Esophagus muscularis mucosa (tissue), 4 donors: ENCODE results near the gene RAPH1. TPM values are rescaled to one million over a fixed set of nuclear protein-coding genes. Genes with fewer than 3 reads are reported as not detected.

Experiments
- DNase-seq: peaks from one replicate; pipeline ENCODE4 v3.0.0-alpha.2; 2017; ENCODE audit errors: extremely low spot score
- H3K27ac ChIP-seq, 4 donors: fragments of 200-600 bp; sonication (generic); replicated peaks in 1 of 4; 1 replicate in 3 of 4; 2 replicates in 1 of 4; pipeline ENCODE4 v1.5.1; 2016 to 2019; ENCODE audit warnings: mild to moderate bottlenecking in 1 of 4
- H3K27me3 ChIP-seq, 4 donors: fragments of 200-600 bp; sonication (generic); one replicate each; pipeline versions ENCODE4 v1.5.1 to v1.6.0; 2016 to 2019
- H3K36me3 ChIP-seq, 4 donors: fragments of 200-600 bp; sonication (generic); one replicate each; pipeline ENCODE4 v1.5.1; 2016 to 2019
- H3K4me1 ChIP-seq, 4 donors: fragments of 200-600 bp; sonication (generic); one replicate each; pipeline ENCODE4 v1.5.1; 2016 to 2019
- H3K4me3 ChIP-seq, 4 donors: fragments of 200-600 bp; sonication (generic); 1 replicate in 2 of 4; 2 replicates in 2 of 4; pipeline ENCODE4 v1.5.1; 2016 to 2019; ENCODE audit warnings: mild to moderate bottlenecking in 4 of 4, moderate library complexity in 1 of 4
- H3K9me3 ChIP-seq, 4 donors: fragments of 200-600 bp; sonication (generic); 1 replicate in 3 of 4; 2 replicates in 1 of 4; pipeline ENCODE4 v1.5.1; 2016 to 2019
- EP300 ChIP-seq: sonication (generic); formaldehyde crosslinking; IDR thresholded peaks from one replicate; pipeline ENCODE4 v1.6.1; 2017; ENCODE audit warnings: antibody characterized with exemption
- POLR2A ChIP-seq: fragments of 450-650 bp; IDR thresholded peaks from one replicate; pipeline ENCODE4 v1.6.1; 2017; ENCODE audit warnings: antibody characterized with exemption, moderate library complexity, mild to moderate bottlenecking, low read depth
- POLR2AphosphoS5 ChIP-seq, 2 donors: sonication (generic); formaldehyde crosslinking; IDR thresholded peaks; one replicate each; pipeline ENCODE4 v1.6.1; 2017; ENCODE audit warnings: antibody characterized with exemption in 2 of 2
- WGBS: methylation state at CpG from one replicate; pipeline ENCODE4 v1.1.5; 2018; 5-methylcytosine and 5-hydroxymethylcytosine counted together
- intact Hi-C: fragments of 100-400 bp; cut with DNase I; formaldehyde crosslinking; loops from one replicate; pipeline ENCODE4 v1.15.1; 2023
- total RNA-seq, 4 donors: library from RNA; depleted of rRNA; stranded (reverse); fragments of >200 nt; gene quantifications; one replicate each; pipeline versions ENCODE4 v1.1.0 to v1.2.1, GENCODE V29; 2016
- TF ChIP-seq, protein P1 (sequence below), 3 experiments: fragments of 200-600 bp in 2 of 3; fragments of 450-650 bp in 1 of 3; sonication (generic) in 2 of 3; IDR thresholded peaks; one replicate each; pipeline ENCODE4 v1.5.1; 2017 to 2019; ENCODE audit warnings: antibody characterized with exemption in 3 of 3, mild to moderate bottlenecking in 2 of 3, moderate library complexity in 1 of 3

The RAPH1 gene
- total RNA-seq, 4 donors from 2014 or later = 15.4 to 20.4 (median 18.2) TPM

GRCh38 chr2:203582468-203582867 lies 47.4 kb upstream of the RAPH1 start:
- Histone ChIP-seq H3K4me1 (peaks cover 18 to 48% (median 32%) of the 10 kb centered on the region in 4 donors), H3K27ac (peak overlapping the region; percentile 45 to 57 (median 48)), H3K36me3 (no peaks in the 10 kb centered on the region), H3K27me3 (no peaks in the 10 kb centered on the region), H3K9me3 (no peaks in the 10 kb centered on the region), H3K4me3 (peak overlapping the region in 1 of 4 donors; percentile 2)
- DNase-seq = no peak
- TF ChIP-seq, protein P1, sequence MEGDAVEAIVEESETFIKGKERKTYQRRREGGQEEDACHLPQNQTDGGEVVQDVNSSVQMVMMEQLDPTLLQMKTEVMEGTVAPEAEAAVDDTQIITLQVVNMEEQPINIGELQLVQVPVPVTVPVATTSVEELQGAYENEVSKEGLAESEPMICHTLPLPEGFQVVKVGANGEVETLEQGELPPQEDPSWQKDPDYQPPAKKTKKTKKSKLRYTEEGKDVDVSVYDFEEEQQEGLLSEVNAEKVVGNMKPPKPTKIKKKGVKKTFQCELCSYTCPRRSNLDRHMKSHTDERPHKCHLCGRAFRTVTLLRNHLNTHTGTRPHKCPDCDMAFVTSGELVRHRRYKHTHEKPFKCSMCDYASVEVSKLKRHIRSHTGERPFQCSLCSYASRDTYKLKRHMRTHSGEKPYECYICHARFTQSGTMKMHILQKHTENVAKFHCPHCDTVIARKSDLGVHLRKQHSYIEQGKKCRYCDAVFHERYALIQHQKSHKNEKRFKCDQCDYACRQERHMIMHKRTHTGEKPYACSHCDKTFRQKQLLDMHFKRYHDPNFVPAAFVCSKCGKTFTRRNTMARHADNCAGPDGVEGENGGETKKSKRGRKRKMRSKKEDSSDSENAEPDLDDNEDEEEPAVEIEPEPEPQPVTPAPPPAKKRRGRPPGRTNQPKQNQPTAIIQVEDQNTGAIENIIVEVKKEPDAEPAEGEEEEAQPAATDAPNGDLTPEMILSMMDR (IDR thresholded peaks at IDR 0.05) = no peak
- TF ChIP-seq POLR2AphosphoS5 (IDR thresholded peaks at IDR 0.05) = no peak
- no peak for TF ChIP-seq EP300
- no peak for TF ChIP-seq POLR2A
- WGBS = 30% methylated on average over 3 of the region's 3 CpGs
- intact Hi-C loops = no loop called here

GRCh38 chr2:203580844-203581243 lies 45.7 kb upstream of the RAPH1 start:
- Histone ChIP-seq H3K36me3 (no peaks in the 10 kb centered on the region), H3K9me3 (no peaks in the 10 kb centered on the region), H3K4me3 (no peak overlapping the region), H3K27ac (no peak overlapping the region), H3K4me1 (peaks cover 18 to 48% (median 32%) of the 10 kb centered on the region in 4 donors), H3K27me3 (no peaks in the 10 kb centered on the region)
- WGBS = 79% methylated on average over 5 of the region's 5 CpGs
- no peak for TF ChIP-seq EP300
- no peak for TF ChIP-seq POLR2AphosphoS5 (IDR thresholded peaks at IDR 0.05)
- TF ChIP-seq, protein P1 (IDR thresholded peaks at IDR 0.05) = no peak
- no peak for TF ChIP-seq POLR2A
- intact Hi-C loops = no loop called here
- no peak for DNase-seq

DNA sequence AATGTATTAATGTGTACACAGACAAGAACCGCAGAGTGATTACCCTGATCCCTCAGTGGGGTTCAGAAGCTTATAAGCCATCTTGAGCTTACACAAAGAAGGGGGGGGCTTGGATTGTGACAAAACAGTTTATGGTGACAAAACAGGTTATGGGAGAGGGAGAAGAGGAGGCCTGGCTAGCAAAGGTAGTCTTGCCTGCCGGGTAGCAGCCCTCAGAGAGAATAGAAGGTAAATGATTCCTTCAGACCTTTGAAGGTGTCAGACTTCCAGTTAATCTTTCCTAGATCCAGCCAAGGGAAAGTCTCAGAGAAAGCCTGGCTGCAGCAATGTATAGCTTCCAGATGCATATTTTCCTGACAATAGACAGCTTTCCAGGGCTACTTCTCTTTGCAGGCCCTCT lies 44.6 kb upstream of the RAPH1 start:
- Histone ChIP-seq H3K36me3 (no peaks in the 10 kb centered on the region), H3K27ac (no peak overlapping the region), H3K27me3 (no peaks in the 10 kb centered on the region), H3K4me1 (peaks cover 18 to 48% (median 32%) of the 10 kb centered on the region in 4 donors), H3K9me3 (no peaks in the 10 kb centered on the region), H3K4me3 (no peak overlapping the region)
- intact Hi-C loops = no loop called here
- WGBS = 89% methylated on average over 2 of the region's 2 CpGs
- no peak for DNase-seq
- TF ChIP-seq, protein P1 (IDR thresholded peaks at IDR 0.05) = no peak
- no peak for TF ChIP-seq EP300
- no peak for TF ChIP-seq POLR2A
- TF ChIP-seq POLR2AphosphoS5 (IDR thresholded peaks at IDR 0.05) = no peak

- TF ChIP-seq POLR2A = no peak
- no peak for TF ChIP-seq POLR2AphosphoS5 (IDR thresholded peaks at IDR 0.05)
- no peak for TF ChIP-seq EP300
- TF ChIP-seq, protein P1 (IDR thresholded peaks at IDR 0.05) = no peak
- H3K4me1 ChIP-seq = peaks cover 14 to 43% (median 32%) of the 10 kb centered on the region in 4 donors
- H3K27ac ChIP-seq = no peak overlapping the region
- intact Hi-C loops = no loop called here
- no peak overlapping the region for H3K4me3 ChIP-seq
- H3K27me3 ChIP-seq = no peaks in the 10 kb centered on the region
- H3K9me3 ChIP-seq = no peaks in the 10 kb centered on the region
- no peaks in the 10 kb centered on the region for H3K36me3 ChIP-seq
- WGBS = 69% methylated on average over 4 of the region's 4 CpGs
- DNase-seq = no peak
Observed at GRCh38 chr2:203578759-203579643, 43.9 kb upstream of the RAPH1 start.
